Activated CD8-positive, alpha-beta T cell treated with anti-CD3 and anti-CD28 coated beads for 36 hours (primary cell): ENCODE measurements around the gene HIC2. TPM values are rescaled to one million over a fixed set of nuclear protein-coding genes. Genes with fewer than 3 reads are reported as not detected.
"Not testable (repeated sequence)": the region's sequence is repeated elsewhere in the genome, so short reads cannot be mapped to it uniquely, and the experiment has no call there.

ENCODE experiments used
- ATAC-seq: fragments of 200-7000 bp; cut with Tn5 transposase; one replicate; pipeline ENCODE4 v1.10.0; 2021; ENCODE audit warnings: mild to moderate bottlenecking, moderate library complexity
- CTCF ChIA-PET: fragments of 350-600 bp; sonication (Branson Sonifier 250); formaldehyde crosslinking; loops from one replicate; lab custom pipeline; 2021; ENCODE audit warnings: antibody characterized with exemption; lab: Charles Lee
- POLR2A ChIA-PET: fragments of 350-600 bp; sonication (Branson Sonifier 250); formaldehyde crosslinking; loops from one replicate; lab custom pipeline; 2021; ENCODE audit warnings: antibody characterized with exemption; lab: Charles Lee
- DNase-seq: peaks from one replicate; pipeline ENCODE4 v3.0.0-alpha.2; 2020
- H3K27ac Mint-ChIP-seq: one replicate; pipeline ENCODE4 v1.8.0; 2021; ENCODE audit warnings: mild to moderate bottlenecking, mixed read lengths
- H3K27me3 Mint-ChIP-seq: one replicate; pipeline ENCODE4 v1.8.0; 2021; ENCODE audit warnings: mixed read lengths
- H3K36me3 Mint-ChIP-seq: one replicate; pipeline ENCODE4 v1.8.0; 2021; ENCODE audit warnings: low read depth, mixed read lengths
- H3K4me1 Mint-ChIP-seq: one replicate; pipeline ENCODE4 v1.8.0; 2021; ENCODE audit warnings: low read depth, mixed read lengths
- H3K4me3 Mint-ChIP-seq: one replicate; pipeline ENCODE4 v1.8.0; 2021; ENCODE audit warnings: mild to moderate bottlenecking, moderate library complexity, mixed read lengths
- H3K9me3 Mint-ChIP-seq: one replicate; pipeline ENCODE4 v1.8.0; 2021; ENCODE audit warnings: mixed read lengths
- intact Hi-C: fragments of 100-400 bp; cut with micrococcal nuclease; formaldehyde crosslinking; loops from one replicate; pipeline ENCODE4 v1.10.0; 2022
- total RNA-seq, 2 experiments: library from RNA; stranded (reverse); gene quantifications; one replicate each; pipeline ENCODE4 v1.2.3, GENCODE V29; 2021

Gene HIC2, protein sequence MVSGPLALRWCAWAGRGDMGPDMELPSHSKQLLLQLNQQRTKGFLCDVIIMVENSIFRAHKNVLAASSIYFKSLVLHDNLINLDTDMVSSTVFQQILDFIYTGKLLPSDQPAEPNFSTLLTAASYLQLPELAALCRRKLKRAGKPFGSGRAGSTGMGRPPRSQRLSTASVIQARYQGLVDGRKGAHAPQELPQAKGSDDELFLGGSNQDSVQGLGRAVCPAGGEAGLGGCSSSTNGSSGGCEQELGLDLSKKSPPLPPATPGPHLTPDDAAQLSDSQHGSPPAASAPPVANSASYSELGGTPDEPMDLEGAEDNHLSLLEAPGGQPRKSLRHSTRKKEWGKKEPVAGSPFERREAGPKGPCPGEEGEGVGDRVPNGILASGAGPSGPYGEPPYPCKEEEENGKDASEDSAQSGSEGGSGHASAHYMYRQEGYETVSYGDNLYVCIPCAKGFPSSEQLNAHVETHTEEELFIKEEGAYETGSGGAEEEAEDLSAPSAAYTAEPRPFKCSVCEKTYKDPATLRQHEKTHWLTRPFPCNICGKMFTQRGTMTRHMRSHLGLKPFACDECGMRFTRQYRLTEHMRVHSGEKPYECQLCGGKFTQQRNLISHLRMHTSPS
- total RNA-seq = 1 to 10 TPM; 3.8 to 4.1 TPM

DNA sequence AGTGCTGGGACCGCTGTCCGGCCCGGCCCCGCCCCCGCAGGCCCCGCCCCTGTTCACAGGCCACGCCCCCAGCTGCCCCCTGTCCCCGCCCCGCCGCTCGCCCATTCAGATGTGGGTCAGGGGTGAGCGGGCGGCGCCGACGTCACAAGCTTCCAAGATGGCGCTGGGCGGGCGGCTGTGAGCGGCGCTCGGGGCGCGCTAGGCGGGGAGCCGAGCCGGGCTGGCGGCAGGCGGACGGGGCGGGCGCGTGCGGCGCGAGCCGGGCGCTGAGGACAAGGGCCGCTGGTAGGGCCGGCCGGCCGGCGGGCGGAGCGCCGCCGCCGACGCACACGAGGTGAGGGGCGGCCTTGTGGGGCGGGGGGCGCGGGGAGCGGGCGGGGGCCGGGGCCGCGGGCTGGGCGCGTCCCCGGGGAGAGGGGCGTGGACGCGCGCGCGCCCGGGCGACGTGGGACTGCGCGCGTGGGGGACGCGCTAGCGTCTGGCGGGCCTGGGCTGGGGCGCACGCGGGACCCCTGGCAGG, at the start of gene HIC2:
TSS of gene HIC2 (plus strand) at position 145 of the 520 bp plus-strand sequence. CDS start 25,461 bp downstream, outside the sequence.
- H3K4me3 Mint-ChIP-seq = peak within 1 kb of the TSS; percentile 63
- H3K27me3 Mint-ChIP-seq, H3K36me3 Mint-ChIP-seq, CTCF ChIA-PET, DNase-seq, intact Hi-C loops, POLR2A ChIA-PET, H3K9me3 Mint-ChIP-seq, H3K4me1 Mint-ChIP-seq, H3K27ac Mint-ChIP-seq: not testable (repeated sequence)
- ATAC-seq = peak; percentile 93

DNA sequence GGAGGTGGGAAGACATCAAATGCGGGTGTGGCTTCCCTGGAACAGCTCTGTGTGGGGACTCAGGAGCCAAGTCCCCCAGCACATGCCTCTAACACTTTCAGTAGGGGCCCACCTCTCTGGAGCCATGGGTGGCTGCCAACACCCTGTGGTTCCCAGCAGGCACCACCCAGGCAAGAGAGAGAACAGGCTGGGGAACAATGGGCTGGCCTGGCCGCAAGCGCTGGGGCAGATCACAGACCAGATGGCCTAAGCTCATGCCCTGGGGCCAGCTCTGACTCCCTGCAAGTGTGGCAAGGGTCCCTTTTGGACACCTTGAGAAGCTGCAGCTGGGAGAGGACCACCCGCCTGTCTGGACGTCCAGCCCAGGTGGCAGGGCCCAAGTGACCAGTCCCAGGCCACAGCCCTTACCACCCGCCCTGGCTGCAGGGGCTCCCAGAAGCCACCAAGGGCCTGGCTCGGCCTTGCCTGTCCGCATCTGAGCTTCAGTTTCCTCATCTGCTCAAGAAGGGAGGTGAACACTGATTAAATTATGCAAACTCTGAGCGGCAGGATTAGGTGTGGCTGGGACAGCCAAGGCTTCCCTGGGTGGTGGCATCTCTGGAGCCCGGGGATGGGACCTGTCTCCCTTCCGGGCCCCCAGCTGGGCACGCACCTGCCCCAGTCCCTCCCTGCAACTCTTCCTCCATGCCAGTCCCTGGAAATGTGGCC, 48.4 kb upstream of the HIC2 start:
- intact Hi-C loops, CTCF ChIA-PET: not testable (repeated sequence)

DNA sequence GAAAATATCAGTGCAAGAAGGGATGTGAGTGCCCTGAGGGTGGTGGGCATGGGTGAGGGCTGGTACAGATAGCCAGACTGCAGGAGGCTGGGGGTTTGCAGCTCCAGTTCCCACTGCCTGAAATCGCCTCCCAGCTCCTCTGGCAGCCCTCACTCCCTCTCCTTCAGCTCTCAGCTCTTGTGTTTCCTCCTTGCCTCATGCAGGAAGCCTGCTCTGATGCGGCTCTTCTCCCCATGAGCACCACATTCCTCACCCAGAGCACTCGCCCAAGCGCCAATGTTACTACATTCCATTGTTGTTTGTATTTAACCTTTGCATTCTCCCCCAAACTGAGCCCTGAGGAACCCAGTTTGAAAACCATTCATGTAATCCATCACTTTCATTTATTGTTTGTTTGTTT, 41.3 kb upstream of the HIC2 start:
- H3K27me3 Mint-ChIP-seq, H3K36me3 Mint-ChIP-seq, intact Hi-C loops, H3K27ac Mint-ChIP-seq, POLR2A ChIA-PET, CTCF ChIA-PET, DNase-seq, ATAC-seq, H3K9me3 Mint-ChIP-seq, H3K4me3 Mint-ChIP-seq, H3K4me1 Mint-ChIP-seq: not testable (repeated sequence)

More for the DNA sequence above, 48.4 kb upstream of the HIC2 start:
- H3K27ac Mint-ChIP-seq, H3K4me3 Mint-ChIP-seq, H3K36me3 Mint-ChIP-seq, H3K27me3 Mint-ChIP-seq, ATAC-seq, H3K4me1 Mint-ChIP-seq, POLR2A ChIA-PET, DNase-seq, H3K9me3 Mint-ChIP-seq: not testable (repeated sequence)

DNA sequence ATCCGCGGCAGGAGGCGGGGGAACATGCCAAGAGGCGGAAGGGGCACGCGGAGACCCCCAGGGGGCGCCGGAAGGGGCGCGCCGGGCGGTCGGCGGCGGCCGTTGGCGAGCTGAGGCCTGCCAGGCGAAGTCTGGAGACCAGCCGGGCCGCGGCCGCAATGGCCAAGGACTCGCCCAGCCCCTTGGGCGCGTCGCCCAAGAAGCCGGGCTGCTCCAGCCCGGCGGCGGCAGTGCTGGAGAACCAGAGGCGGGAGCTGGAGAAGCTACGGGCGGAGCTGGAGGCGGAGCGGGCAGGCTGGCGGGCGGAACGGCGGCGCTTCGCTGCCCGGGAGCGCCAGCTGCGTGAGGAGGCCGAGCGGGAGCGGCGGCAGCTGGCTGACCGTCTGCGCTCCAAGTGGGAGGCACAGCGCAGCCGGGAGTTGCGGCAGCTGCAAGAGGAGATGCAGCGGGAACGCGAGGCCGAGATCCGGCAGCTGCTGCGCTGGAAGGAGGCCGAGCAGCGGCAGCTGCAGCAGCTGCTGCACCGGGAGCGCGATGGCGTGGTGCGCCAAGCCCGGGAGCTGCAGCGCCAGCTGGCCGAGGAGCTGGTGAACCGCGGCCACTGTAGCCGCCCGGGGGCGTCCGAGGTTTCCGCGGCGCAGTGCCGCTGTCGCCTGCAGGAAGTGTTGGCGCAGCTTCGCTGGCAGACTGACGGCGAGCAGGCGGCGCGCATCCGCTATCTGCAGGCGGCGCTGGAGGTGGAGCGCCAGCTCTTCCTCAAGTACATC, 33.3 kb upstream of the HIC2 start, which contains the start of gene RIMBP3B:
TSS of gene RIMBP3B (plus strand) at position 51 of the 767 bp plus-strand sequence. CDS start at position 159, 108 bp downstream.
- H3K9me3 Mint-ChIP-seq, H3K27ac Mint-ChIP-seq, H3K4me3 Mint-ChIP-seq, H3K36me3 Mint-ChIP-seq, CTCF ChIA-PET, POLR2A ChIA-PET, H3K4me1 Mint-ChIP-seq, H3K27me3 Mint-ChIP-seq, intact Hi-C loops, DNase-seq: not testable (repeated sequence)
- peak; percentile 87 for ATAC-seq

DNA sequence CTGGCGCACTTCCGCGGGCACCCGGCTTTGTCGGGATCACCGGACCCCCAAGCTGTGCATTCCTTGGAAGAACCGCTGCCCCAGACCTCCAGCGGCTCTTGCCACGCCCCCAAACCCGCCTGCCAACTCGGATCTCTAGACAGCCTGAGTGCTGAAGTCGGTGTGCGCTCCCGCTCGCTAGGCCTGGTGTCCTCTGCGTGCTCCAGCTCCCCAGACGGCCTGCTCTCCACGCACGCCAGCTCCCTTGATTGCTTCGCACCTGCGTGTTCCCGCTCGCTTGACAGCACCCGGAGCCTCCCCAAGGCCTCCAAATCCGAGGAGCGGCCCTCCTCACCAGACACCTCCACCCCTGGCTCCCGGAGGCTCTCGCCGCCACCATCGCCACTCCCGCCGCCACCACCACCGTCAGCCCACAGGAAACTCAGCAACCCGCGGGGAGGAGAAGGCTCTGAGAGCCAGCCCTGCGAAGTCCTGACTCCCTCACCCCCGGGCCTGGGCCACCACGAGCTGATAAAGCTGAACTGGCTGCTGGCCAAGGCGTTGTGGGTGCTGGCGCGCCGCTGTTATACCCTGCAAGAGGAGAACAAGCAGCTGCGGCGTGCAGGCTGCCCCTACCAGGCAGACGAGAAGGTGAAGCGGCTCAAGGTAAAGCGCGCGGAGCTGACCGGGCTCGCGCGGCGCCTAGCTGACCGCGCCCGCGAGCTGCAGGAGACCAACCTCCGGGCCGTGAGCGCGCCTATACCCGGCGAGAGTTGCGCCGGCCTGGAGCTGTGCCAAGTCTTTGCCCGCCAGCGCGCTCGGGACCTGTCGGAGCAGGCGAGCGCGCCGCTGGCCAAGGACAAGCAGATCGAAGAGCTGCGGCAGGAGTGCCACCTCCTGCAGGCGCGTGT, 32.5 kb upstream of the HIC2 start:
- DNase-seq, POLR2A ChIA-PET, H3K4me3 Mint-ChIP-seq, intact Hi-C loops, H3K4me1 Mint-ChIP-seq, H3K27ac Mint-ChIP-seq, H3K9me3 Mint-ChIP-seq, CTCF ChIA-PET, H3K36me3 Mint-ChIP-seq, H3K27me3 Mint-ChIP-seq: not testable (repeated sequence)
- ATAC-seq = peak; percentile 69

DNA sequence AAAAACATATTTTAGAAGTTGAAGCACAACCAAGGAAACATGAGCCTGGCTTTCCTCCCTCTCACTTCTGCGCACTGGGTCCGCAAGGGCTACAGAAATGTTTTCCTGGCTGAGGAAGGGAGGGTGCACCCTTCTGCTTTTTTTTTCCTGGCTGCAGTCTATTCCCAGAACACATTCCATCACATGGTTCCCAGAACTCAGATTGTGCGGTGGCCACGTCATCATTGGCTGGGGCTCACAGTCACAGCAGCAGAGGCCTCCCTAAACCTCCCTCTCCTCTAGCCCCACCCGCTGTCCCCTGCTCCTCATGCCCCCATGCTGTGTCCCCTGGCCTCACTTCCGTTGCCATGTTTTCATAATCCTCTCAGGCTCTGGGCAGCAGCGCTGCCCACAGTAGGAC, 27.7 kb upstream of the HIC2 start:
- H3K27me3 Mint-ChIP-seq, H3K9me3 Mint-ChIP-seq, H3K4me1 Mint-ChIP-seq, H3K36me3 Mint-ChIP-seq, DNase-seq, ATAC-seq, H3K4me3 Mint-ChIP-seq, H3K27ac Mint-ChIP-seq, intact Hi-C loops, POLR2A ChIA-PET, CTCF ChIA-PET: not testable (repeated sequence)

DNA sequence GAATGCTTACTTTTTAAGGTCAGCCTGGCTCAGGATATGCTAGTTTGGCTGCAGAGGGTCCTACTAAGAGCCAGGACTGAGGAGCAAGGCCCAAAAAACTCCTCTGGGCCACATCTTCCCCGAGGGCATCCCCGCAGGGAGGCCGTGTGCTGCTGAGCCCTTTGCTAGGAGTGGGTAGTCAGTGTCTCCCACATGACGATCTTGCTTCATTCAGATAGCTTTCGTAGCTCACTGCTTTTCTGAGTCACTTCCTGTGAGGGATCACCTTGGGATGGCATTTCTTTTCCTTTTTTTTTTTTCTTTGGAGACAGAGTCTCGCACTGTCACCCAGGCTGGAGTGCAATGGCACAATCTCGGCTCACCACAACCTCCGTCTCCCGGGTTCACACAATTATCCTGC, 27.2 kb upstream of the HIC2 start:
- CTCF ChIA-PET, H3K9me3 Mint-ChIP-seq, H3K36me3 Mint-ChIP-seq, ATAC-seq, H3K27me3 Mint-ChIP-seq, POLR2A ChIA-PET, intact Hi-C loops, H3K4me3 Mint-ChIP-seq, H3K27ac Mint-ChIP-seq, H3K4me1 Mint-ChIP-seq, DNase-seq: not testable (repeated sequence)

DNA sequence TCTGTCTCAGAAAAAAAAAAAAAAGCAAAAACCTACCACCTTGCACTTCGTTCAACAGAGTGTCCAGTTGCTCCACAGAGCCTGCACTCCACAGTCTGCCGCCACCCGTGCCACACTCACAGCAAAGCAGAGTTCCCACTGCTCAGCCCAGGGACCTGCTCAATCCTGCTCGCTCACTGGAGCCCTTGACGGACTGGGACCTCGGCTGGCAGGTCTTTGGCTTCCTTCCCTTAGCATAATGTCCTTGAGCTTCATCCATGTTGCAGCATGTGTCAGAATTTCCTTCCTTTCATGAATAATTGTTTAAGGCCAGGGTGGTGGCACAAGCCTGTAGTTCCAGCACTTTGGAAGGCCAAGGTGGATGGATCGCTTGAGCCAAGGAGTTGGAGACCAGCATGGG, 22.6 kb upstream of the HIC2 start:
- H3K4me1 Mint-ChIP-seq, H3K9me3 Mint-ChIP-seq, DNase-seq, POLR2A ChIA-PET, intact Hi-C loops, H3K27me3 Mint-ChIP-seq, H3K4me3 Mint-ChIP-seq, ATAC-seq, CTCF ChIA-PET, H3K36me3 Mint-ChIP-seq, H3K27ac Mint-ChIP-seq: not testable (repeated sequence)

DNA sequence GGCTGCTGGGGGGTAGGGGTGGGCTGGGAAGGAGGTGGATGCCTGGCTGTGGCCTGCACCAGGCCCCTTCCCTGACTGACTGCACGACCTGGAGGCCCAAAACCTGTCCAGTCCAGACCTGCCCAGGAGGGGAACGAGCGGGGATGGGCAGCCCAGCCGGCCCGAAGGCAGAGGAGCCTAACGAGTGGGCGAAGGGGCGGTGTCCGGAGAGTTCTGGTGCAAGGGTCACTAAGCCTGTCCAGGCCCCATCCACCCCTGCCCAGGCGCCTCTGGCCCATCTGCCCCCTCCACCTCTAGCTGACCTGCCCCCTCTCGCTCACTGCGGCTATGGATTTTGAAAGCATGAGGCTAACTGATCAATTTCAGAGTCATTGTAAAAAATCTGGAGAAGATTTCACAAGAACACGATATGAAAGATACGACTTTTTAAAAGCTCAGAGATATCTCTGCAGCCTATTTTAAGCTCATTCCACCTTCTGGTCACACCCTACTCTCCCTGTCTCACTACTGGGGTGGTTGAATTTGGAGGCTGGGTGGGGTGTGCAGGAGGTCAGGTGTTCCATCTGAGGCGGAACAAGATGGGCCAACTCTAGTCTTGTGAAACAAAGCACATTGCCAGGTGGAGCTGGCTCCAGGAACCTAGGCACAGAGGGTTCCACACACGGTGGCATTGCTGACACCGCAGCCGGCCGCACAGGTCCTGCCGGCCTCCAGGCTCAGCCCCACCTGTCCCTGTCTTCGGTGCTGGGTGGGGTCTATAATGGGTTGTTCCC, 15.8 kb upstream of the HIC2 start:
- H3K4me1 Mint-ChIP-seq, H3K27me3 Mint-ChIP-seq, intact Hi-C loops, DNase-seq, H3K27ac Mint-ChIP-seq, POLR2A ChIA-PET, H3K9me3 Mint-ChIP-seq, ATAC-seq, H3K4me3 Mint-ChIP-seq, CTCF ChIA-PET, H3K36me3 Mint-ChIP-seq: not testable (repeated sequence)

DNA sequence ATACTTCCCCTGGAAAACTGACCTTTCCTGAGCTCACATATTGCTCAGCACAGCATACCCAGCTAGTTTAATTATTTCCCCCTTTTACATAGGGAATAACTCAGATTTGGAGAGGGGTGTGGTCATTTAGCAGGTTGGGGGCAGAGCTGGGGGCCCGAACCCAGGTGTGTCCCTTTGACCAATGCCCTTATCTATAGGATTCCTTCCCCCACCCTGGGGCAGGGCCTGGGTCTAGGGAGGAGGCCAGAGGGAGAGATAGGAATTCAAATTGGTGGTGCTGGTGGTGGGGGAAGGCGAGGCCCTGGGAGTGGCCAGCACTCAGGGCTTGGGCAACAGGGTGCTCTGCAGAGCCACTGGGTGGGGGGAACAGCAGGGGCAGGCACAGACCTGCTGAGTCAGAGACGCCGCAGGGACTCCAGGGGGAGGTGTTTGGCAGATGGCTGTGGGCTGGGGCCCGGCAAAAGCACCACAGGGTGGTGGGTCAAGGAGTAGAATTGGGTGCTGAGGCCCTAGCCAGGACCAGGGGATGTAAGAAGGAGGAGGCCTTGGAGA, 14.3 kb upstream of the HIC2 start:
- H3K4me1 Mint-ChIP-seq, H3K36me3 Mint-ChIP-seq, ATAC-seq, DNase-seq, CTCF ChIA-PET, H3K27me3 Mint-ChIP-seq, intact Hi-C loops, H3K27ac Mint-ChIP-seq, POLR2A ChIA-PET, H3K4me3 Mint-ChIP-seq, H3K9me3 Mint-ChIP-seq: not testable (repeated sequence)
